AML-193 (cell line): ENCODE measurements around the gene TRIM73.
"Not testable (repeated sequence)": the region's sequence is repeated elsewhere in the genome, so short reads cannot be mapped to it uniquely, and the experiment has no call there.

Experiments
- DNase-seq, 2 experiments: peaks; one replicate each; lab custom pipeline; 2025; lab: John Stamatoyannopoulos, UW

The TRIM73 gene

GRCh38 chr7:75415829-75416373 lies 20.5 kb downstream of the TRIM73 start:
- DNase-seq, result not testable (repeated sequence)

GRCh38 chr7:75416787-75417186 lies 21.4 kb downstream of the TRIM73 start:
- DNase-seq, result not testable (repeated sequence)

GRCh38 chr7:75418292-75418858 lies 22.9 kb downstream of the TRIM73 start:
- not testable (repeated sequence) for DNase-seq

- not testable (repeated sequence) for DNase-seq
Observed at GRCh38 chr7:75419210-75419609, 23.8 kb downstream of the TRIM73 start.

GRCh38 chr7:75419693-75420092 lies 24.3 kb downstream of the TRIM73 start:
- DNase-seq, result not testable (repeated sequence)

GRCh38 chr7:75420152-75420551 lies 24.7 kb downstream of the TRIM73 start:
- not testable (repeated sequence) for DNase-seq

GRCh38 chr7:75421798-75422710 lies 26.6 kb downstream of the TRIM73 start:
- not testable (repeated sequence) for DNase-seq

- DNase-seq, result not testable (repeated sequence)
Observed at GRCh38 chr7:75423481-75423880, 28.1 kb downstream of the TRIM73 start.

GRCh38 chr7:75439000-75439399 lies 43.6 kb downstream of the TRIM73 start:
- not testable (repeated sequence) for DNase-seq

- not testable (repeated sequence) for DNase-seq
Observed at GRCh38 chr7:75442101-75442464, 46.7 kb downstream of the TRIM73 start.

GRCh38 chr7:75442465-75443111 lies 47.2 kb downstream of the TRIM73 start:
- not testable (repeated sequence) for DNase-seq

GRCh38 chr7:75449946-75450345 lies 54.5 kb downstream of the TRIM73 start:
- DNase-seq, result not testable (repeated sequence)

- DNase-seq, result not testable (repeated sequence)
Observed at GRCh38 chr7:75452494-75452955, 57.1 kb downstream of the TRIM73 start.
